ENCODE data around the gene CEBPZ.

CEBPZ gene

DNA sequence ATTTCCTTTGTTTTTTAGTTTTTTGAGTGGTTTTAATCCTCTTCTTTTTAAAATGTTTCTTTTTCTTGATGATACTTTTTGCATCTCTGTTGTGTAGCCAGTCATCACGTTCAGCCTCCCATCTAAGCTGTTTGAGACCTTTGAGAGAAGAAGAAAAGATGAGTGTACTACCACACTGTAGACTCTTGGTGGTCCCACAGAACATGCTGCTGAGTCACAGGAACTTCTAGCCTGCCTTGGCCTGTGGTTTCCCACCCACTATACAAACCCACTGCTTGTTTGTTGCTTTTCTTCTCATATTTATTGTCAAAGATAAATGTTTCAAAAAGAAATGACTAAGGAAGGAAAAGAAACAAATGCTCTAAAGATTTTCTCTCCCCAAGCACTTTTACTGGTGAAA, 29.6 kb downstream of the CEBPZ start:
- WGBS (ENCODE audit: extremely low coverage, insufficient coverage, insufficient read length): no CpG with 5 or more reads among the region's 1 CpG
- Histone ChIP-seq H3K18ac (ENCODE audit: low read length) (no peak overlapping the region), H3K9me3 (ENCODE audit: insufficient read depth, low read depth, low read length) (no peaks in the 10 kb centered on the region), H3K9ac (ENCODE audit: low read length) (no peak overlapping the region), H3K14ac (ENCODE audit: low read length) (no peak overlapping the region), H4K91ac (ENCODE audit: low read depth, low read length) (no peak overlapping the region), H2BK120ac (ENCODE audit: insufficient read depth, low read length, poor library complexity) (no peak overlapping the region), H3K36me3 (ENCODE audit: control insufficient read depth in 1 of 2, insufficient read depth in 2 of 2, low read length in 2 of 2) (peaks cover 13 to 19% of the 10 kb centered on the region in 2 experiments), H3K4me3 (ENCODE audit: low read depth, low read length) (no peak overlapping the region), H3K79me2 (ENCODE audit: control insufficient read depth, insufficient read depth, low read length, poor library complexity) (peaks cover 1% of the 10 kb centered on the region), H2AK5ac (ENCODE audit: low read length) (no peak overlapping the region), H3K79me1 (ENCODE audit: low read length) (peaks cover 1% of the 10 kb centered on the region), H3K23ac (ENCODE audit: low read length) (no peak overlapping the region), H4K12ac (ENCODE audit: low read depth, low read length) (no peak overlapping the region), H3K27me3 (ENCODE audit: insufficient read depth, low read length) (no peaks in the 10 kb centered on the region), H2AFZ (ENCODE audit: insufficient read depth, low read length, poor library complexity) (no peak overlapping the region), H4K8ac (ENCODE audit: low read depth, low read length) (no peak overlapping the region), H3K4ac (ENCODE audit: low read depth, low read length) (no peak overlapping the region), H2BK12ac (ENCODE audit: low read length) (no peak overlapping the region), H3K27ac (ENCODE audit: low read depth, low read length) (no peak overlapping the region), H3K4me1 (ENCODE audit: control insufficient read depth in 1 of 2, insufficient read depth in 2 of 2, low read length in 2 of 2) (peaks cover 0 to 2% of the 10 kb centered on the region in 2 experiments), H2BK5ac (ENCODE audit: low read depth, low read length, poor library complexity) (no peak overlapping the region), H3K4me2 (ENCODE audit: low read length) (no peak overlapping the region)
- DNase-seq: no peak

DNA sequence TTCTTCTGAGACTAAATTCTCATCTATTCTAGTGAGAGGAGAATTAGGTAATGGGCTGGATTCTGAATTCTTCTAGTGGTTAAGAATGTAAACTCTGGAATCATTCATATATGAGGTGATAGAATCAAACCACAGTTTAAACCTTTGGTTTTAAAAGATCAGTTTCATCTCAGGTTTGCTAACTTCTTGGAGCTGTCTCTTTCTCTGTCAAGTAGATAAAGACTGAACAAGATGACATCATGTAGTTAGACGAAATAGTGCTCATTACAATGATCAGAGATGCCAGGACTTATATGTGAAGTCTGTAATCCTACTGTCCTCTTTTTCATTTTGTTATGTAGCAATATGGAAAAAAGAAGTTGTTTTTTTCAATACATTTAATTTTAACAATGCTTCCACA, 30.2 kb downstream of the CEBPZ start:
- peaks cover 7% of the 10 kb centered on the region for H3K79me1 ChIP-seq (ENCODE audit: low read length)
- no peak overlapping the region for H4K12ac ChIP-seq (ENCODE audit: low read depth, low read length)
- no peak overlapping the region for H3K9ac ChIP-seq (ENCODE audit: low read length)
- H2AK5ac ChIP-seq (ENCODE audit: low read length): no peak overlapping the region
- no peak overlapping the region for H2BK120ac ChIP-seq (ENCODE audit: insufficient read depth, low read length, poor library complexity)
- no peak overlapping the region for H3K14ac ChIP-seq (ENCODE audit: low read length)
- peaks cover 0 to 2% of the 10 kb centered on the region in 2 experiments for H3K4me1 ChIP-seq (ENCODE audit: control insufficient read depth in 1 of 2, insufficient read depth in 2 of 2, low read length in 2 of 2)
- H4K8ac ChIP-seq (ENCODE audit: low read depth, low read length): no peak overlapping the region
- H3K4me2 ChIP-seq (ENCODE audit: low read length): no peak overlapping the region
- H3K27me3 ChIP-seq (ENCODE audit: insufficient read depth, low read length): no peaks in the 10 kb centered on the region
- H3K23ac ChIP-seq (ENCODE audit: low read length): no peak overlapping the region
- no peak overlapping the region for H3K4me3 ChIP-seq (ENCODE audit: low read depth, low read length)
- no peak overlapping the region for H3K4ac ChIP-seq (ENCODE audit: low read depth, low read length)
- H3K36me3 ChIP-seq (ENCODE audit: control insufficient read depth in 1 of 2, insufficient read depth in 2 of 2, low read length in 2 of 2): peaks cover 10 to 16% of the 10 kb centered on the region in 2 experiments
- H3K9me3 ChIP-seq (ENCODE audit: insufficient read depth, low read depth, low read length): no peaks in the 10 kb centered on the region
- no peak overlapping the region for H3K27ac ChIP-seq (ENCODE audit: low read depth, low read length)
- no CpG with 5 or more reads among the region's 1 CpG for WGBS (ENCODE audit: extremely low coverage, insufficient coverage, insufficient read length)
- H2BK12ac ChIP-seq (ENCODE audit: low read length): no peak overlapping the region
- H2AFZ ChIP-seq (ENCODE audit: insufficient read depth, low read length, poor library complexity): no peak overlapping the region
- H3K79me2 ChIP-seq (ENCODE audit: control insufficient read depth, insufficient read depth, low read length, poor library complexity): peaks cover 5% of the 10 kb centered on the region
- no peak overlapping the region for H3K18ac ChIP-seq (ENCODE audit: low read length)
- H2BK5ac ChIP-seq (ENCODE audit: low read depth, low read length, poor library complexity): no peak overlapping the region
- DNase-seq: no peak
- no peak overlapping the region for H4K91ac ChIP-seq (ENCODE audit: low read depth, low read length)

- DNase-seq: no peak
- Histone ChIP-seq H3K4ac (ENCODE audit: low read depth, low read length) (no peak overlapping the region), H3K18ac (ENCODE audit: low read length) (no peak overlapping the region), H3K9ac (ENCODE audit: low read length) (no peak overlapping the region), H4K12ac (ENCODE audit: low read depth, low read length) (no peak overlapping the region), H3K4me2 (ENCODE audit: low read length) (no peak overlapping the region), H2BK12ac (ENCODE audit: low read length) (no peak overlapping the region), H3K27me3 (ENCODE audit: insufficient read depth, low read length) (no peaks in the 10 kb centered on the region), H2BK120ac (ENCODE audit: insufficient read depth, low read length, poor library complexity) (no peak overlapping the region), H4K91ac (ENCODE audit: low read depth, low read length) (no peak overlapping the region), H2AK5ac (ENCODE audit: low read length) (no peak overlapping the region), H3K27ac (ENCODE audit: low read depth, low read length) (no peak overlapping the region), H3K36me3 (ENCODE audit: control insufficient read depth in 1 of 2, insufficient read depth in 2 of 2, low read length in 2 of 2) (peaks cover 6 to 9% of the 10 kb centered on the region in 2 experiments), H3K4me3 (ENCODE audit: low read depth, low read length) (no peak overlapping the region), H4K8ac (ENCODE audit: low read depth, low read length) (no peak overlapping the region), H3K23ac (ENCODE audit: low read length) (no peak overlapping the region), H3K79me1 (ENCODE audit: low read length) (peaks cover 8% of the 10 kb centered on the region), H3K79me2 (ENCODE audit: control insufficient read depth, insufficient read depth, low read length, poor library complexity) (peaks cover 5% of the 10 kb centered on the region), H3K4me1 (ENCODE audit: control insufficient read depth in 1 of 2, insufficient read depth in 2 of 2, low read length in 2 of 2) (no peaks in the 10 kb centered on the region), H3K14ac (ENCODE audit: low read length) (no peak overlapping the region), H2BK5ac (ENCODE audit: low read depth, low read length, poor library complexity) (no peak overlapping the region), H2AFZ (ENCODE audit: insufficient read depth, low read length, poor library complexity) (no peak overlapping the region), H3K9me3 (ENCODE audit: insufficient read depth, low read depth, low read length) (no peaks in the 10 kb centered on the region)
- no CpG with 5 or more reads among the region's 8 CpGs for WGBS (ENCODE audit: extremely low coverage, insufficient coverage, insufficient read length)
These were observed 32.7 kb downstream of the CEBPZ start for GRCh38 chr2:37198681-37199065.

GRCh38 chr2:37196320-37197195, 34.8 kb downstream of the CEBPZ start, which contains the start of gene CEBPZOS:
Gene CEBPZOS (plus strand): TSS chr2:37196496. CDS start chr2:37199705, 3,209 bp downstream.
- Histone ChIP-seq H3K27ac (ENCODE audit: low read depth, low read length) (peak within 1 kb of the TSS; percentile 18), H2BK120ac (ENCODE audit: insufficient read depth, low read length, poor library complexity) (peak within 1 kb of the TSS; percentile 84), H2BK12ac (ENCODE audit: low read length) (no peak within 1 kb of the TSS), H3K4ac (ENCODE audit: low read depth, low read length) (peak within 1 kb of the TSS; percentile 76), H4K12ac (ENCODE audit: low read depth, low read length) (peak within 1 kb of the TSS; percentile 76), H3K23ac (ENCODE audit: low read length) (no peak within 1 kb of the TSS), H2AFZ (ENCODE audit: insufficient read depth, low read length, poor library complexity) (peak within 1 kb of the TSS; percentile 93), H3K36me3 (ENCODE audit: control insufficient read depth in 1 of 2, insufficient read depth in 2 of 2, low read length in 2 of 2) (peaks cover 4 to 5% of the 10 kb centered on the region in 2 experiments), H3K27me3 (ENCODE audit: insufficient read depth, low read length) (no peaks in the 10 kb centered on the region), H3K18ac (ENCODE audit: low read length) (peak within 1 kb of the TSS; percentile 81), H3K9ac (ENCODE audit: low read length) (peak within 1 kb of the TSS; percentile 75), H3K9me3 (ENCODE audit: insufficient read depth, low read depth, low read length) (no peaks in the 10 kb centered on the region), H3K4me1 (ENCODE audit: control insufficient read depth in 1 of 2, insufficient read depth in 2 of 2, low read length in 2 of 2) (no peaks in the 10 kb centered on the region), H2AK5ac (ENCODE audit: low read length) (no peak within 1 kb of the TSS), H3K4me2 (ENCODE audit: low read length) (peak within 1 kb of the TSS; percentile 80), H4K91ac (ENCODE audit: low read depth, low read length) (peak within 1 kb of the TSS; percentile 86), H3K14ac (ENCODE audit: low read length) (peak within 1 kb of the TSS; percentile 86), H3K79me1 (ENCODE audit: low read length) (peaks cover 8% of the 10 kb centered on the region), H3K79me2 (ENCODE audit: control insufficient read depth, insufficient read depth, low read length, poor library complexity) (peaks cover 5% of the 10 kb centered on the region), H4K8ac (ENCODE audit: low read depth, low read length) (peak within 1 kb of the TSS; percentile 93), H2BK5ac (ENCODE audit: low read depth, low read length, poor library complexity) (peak within 1 kb of the TSS; percentile 80), H3K4me3 (ENCODE audit: low read depth, low read length) (peak within 1 kb of the TSS; percentile 89)
- WGBS (ENCODE audit: extremely low coverage, insufficient coverage, insufficient read length): no CpG with 5 or more reads among the region's 72 CpGs
- peak; percentile 84 to 92 for DNase-seq
